GM18909 (cell line): ENCODE data around the gene KLF18.
"Not testable (repeated sequence)": the region's sequence is repeated elsewhere in the genome, so short reads cannot be mapped to it uniquely, and the experiment has no call there.

Experiments
- ATAC-seq: cut with Tn5 transposase; IDR thresholded peaks from one replicate; pipeline ENCODE4 v1.9.1; 2021; ENCODE audit warnings: mild to moderate bottlenecking; ENCODE audit not compliant: unreplicated experiment, poor library complexity

The KLF18 gene

DNA sequence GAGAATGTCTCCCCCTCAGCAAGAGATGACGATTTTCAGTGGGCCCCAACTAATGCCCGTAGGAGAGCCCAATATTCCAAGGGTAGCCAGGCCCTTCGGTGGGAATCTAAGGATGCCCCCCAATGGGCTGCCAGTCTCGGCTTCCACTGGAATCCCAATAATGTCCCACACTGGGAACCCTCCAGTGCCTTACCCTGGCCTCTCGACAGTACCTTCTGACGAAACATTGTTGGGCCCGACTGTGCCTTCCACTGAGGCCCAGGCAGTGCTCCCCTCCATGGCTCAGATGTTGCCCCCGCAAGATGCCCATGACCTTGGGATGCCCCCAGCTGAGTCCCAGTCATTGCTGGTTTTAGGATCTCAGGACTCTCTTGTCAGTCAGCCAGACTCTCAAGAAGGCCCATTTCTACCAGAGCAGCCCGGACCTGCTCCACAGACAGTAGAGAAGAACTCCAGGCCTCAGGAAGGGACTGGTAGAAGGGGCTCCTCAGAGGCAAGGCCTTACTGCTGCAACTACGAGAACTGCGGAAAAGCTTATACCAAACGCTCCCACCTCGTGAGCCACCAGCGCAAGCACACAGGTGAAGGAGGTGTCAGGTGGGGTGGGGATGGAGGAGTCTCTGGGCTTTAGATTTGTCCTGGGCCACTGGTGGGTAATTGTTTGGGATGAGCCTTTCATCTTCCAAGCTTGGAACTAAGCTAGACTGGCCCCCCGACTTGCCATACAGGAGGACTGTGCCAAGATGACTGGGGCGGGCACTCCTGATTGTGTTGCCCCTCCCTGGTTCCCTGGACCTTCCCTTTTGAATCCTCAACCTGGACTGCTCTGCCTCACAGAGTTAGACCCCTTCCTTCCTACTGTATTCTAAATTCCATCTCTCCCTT is 11.6 kb downstream of the KLF18 start:
- ATAC-seq = no peak

DNA sequence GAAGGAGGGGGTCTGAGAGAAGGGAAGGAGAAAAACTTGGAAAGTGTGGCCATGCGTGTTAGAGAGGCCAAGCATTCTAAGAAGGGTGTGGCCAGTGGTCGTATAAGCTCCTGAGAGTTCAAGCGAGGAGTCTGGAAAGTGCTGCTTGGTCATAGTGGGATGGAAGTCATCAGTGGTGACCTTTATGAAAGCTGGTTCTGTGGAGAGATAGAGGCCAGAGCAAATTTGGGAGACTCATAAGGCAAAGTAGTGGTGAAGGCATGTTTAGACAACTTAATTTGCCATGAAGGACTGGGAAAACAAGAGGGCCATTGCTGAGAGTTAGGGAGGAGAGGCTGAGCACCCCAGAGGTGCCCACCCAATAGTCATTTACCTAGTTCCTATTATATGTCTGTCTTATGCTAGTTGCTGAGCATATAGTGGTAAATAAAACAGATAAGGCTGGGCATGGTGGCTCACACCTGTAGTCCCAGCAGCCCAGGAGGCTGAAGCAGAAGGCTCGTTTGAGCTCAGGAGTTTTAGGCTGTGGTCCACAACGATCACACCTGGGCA is 21.0 kb downstream of the KLF18 start:
- no peak for ATAC-seq

DNA sequence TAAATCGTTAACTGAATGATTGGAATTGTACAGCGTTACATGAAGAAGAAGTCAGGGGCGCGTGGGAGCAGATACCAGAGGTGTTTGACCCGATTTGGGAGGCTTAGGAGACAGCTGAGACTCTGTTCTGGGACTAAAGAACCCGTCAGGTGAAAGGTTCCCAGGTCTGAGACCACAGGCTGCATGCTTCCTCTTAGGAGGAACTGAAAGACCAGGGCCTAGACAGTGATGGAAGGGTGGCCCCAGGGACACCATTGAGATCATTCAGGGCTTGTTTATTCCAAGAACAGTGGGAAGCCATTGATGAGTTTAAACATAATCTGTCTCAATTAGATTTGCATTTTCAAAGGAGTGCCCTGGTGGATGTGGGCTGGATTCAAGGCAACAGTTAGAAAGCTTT is 21.9 kb downstream of the KLF18 start:
- no peak for ATAC-seq

DNA sequence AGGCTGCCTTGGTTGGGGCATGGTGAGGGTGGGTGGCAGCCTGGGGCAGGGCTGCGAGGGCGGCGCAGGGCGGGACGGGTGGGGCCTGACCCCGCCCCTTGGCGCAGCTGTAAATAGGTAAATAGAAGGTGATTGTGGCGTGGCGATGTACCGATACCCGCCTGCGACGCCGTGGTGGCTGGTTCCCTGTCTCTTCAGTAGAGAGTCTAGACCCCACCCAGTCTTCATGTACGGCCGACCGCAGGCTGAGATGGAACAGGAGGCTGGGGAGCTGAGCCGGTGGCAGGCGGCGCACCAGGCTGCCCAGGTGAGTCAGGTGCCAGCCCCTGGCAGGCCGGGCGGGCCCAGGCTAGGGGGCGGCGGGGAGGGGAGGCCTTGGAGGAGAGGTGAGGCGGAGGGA is 22.7 kb downstream of the KLF18 start, which contains the start of gene KLF17:
TSS of gene KLF17 (plus strand) at position 140 of the 400 bp plus-strand sequence. CDS start at position 227, 87 bp downstream.
- no peak for ATAC-seq

DNA sequence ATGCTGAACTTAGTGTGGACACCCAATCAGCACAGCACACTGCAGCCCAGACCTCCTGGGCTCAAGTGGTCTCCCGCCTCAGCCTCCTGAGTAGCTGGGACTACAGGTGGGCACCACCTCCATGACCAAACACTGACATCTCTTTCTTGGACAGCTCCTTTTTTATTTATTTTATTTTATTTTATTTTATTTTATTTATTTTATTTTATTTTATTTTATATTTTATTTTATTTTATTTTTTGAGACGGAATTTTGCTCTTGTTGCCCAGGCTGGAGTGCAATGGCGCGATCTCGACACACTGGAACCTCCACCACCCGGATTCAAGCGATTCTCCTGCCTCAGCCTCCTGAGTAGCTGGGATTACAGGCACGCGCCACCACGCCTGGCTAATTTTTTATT is 24.2 kb downstream of the KLF18 start:
- not testable (repeated sequence) for ATAC-seq

DNA sequence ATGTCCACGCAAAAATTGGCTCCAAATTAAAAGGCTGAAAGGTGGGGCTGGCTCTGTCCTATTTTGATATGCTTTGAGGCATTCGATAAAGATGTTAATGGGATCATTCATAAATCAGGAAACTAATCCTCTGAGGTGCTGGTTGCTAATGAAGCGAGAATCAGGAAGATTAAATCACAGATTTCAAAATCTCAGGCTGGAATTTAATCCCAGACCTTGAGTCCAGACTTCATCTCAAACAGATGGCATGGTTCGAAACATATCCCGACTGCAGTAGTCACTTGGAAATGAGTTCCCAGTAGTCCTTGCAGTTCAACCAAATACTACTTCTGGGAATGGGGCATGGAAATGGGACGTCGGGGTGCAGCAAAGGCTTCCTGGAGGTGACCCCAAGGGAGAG is 27.3 kb downstream of the KLF18 start:
- ATAC-seq = no peak

DNA sequence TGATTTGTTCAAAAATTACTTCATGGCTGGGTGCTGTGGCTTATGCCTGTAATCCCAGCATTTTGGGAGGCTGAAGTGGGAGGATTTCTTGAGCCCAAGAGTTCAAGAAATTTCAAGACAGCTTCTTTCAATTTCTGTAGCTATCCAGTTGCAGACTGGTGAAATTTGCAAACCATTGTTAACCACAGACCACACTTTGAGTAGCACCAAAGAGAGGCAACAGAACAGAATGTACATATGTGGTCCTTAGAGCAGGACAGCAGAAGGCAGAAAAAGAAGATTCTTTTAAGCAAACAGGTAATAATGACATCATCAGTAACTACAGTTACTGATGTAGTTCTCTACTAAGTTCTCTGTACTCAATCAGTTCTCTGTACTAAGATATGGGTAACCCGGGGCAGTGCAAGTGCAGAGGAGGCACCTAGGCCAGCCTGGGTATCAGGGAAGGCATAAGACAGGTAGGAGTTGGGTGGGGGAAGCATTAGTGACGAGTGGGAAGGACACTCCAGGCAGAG is 28.3 kb downstream of the KLF18 start:
- no peak for ATAC-seq

DNA sequence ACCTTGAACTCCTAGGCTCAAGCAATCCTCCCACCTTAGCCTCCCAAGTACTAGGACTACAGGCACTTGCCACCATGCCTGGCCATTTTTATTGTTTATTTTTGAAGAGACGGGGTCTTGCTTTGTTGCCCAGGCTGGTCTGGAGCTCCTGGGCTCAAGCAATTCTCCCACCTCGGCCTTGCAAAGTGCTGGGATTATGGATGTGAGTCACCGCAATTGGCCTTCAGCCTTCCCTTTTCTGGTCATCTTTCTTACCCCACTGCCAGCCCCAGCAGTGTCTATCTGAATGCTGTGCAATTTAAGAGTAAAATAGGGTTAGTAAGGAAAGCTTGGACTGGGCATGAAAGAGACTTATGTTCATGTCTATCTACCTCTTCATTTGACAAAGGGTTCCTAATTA is 28.9 kb downstream of the KLF18 start:
- no peak for ATAC-seq

DNA sequence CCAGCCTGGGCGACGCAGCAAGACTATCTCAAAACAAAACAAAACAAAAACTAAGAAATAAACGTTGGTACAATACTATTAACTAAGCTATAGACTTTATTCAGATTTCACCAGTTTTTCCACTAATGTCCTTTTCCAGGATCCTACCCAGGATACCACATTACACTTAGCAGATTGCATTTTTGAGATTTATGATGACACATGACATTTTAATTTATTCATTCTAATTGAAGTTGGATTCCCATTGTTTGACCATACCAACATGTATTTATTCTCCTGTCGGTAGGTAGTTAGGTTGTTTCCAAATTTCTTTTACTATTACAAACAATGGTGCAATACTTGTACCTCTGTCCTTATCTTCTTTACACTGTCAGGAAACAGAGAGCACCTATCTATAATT is 29.6 kb downstream of the KLF18 start:
- no peak for ATAC-seq

DNA sequence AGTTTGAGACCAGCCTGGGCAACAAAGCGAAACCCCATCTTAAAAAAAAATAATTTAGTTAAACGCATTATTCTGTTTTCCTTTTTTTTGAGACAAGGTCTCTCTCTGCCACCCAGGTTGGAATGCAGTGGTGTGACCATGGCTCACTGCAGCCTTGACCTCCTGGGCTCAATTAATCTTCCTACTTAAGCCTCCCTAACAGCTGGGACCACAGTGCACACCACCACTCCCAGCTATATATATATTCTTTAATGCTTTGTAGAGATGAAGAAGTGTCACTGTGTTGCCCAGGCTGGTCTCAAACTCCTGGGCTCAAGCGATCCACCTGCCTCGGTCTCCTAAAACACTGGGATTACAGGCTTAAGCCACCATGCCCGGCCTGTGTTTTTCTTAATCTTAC is 30.5 kb downstream of the KLF18 start:
- ATAC-seq = no peak

DNA sequence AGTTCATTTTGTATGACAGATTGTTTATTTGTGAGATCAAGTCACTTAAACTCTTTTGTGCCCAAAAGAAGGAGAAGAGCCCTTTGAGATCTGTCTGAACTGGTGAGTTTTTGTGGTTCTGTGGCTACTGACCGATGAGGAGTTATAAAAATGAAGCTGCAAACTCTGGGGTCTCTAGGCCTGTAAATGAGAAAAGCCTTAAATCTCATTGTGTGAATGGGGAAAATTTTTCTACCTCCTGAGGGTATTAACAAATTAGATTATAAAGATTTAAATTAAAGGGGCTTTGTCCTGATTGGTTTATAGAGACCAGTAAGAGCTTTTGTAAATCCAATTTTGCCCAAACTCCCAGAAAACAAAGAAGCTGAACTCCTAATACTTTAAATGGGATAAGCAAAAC is 32.5 kb downstream of the KLF18 start:
- no peak for ATAC-seq

DNA sequence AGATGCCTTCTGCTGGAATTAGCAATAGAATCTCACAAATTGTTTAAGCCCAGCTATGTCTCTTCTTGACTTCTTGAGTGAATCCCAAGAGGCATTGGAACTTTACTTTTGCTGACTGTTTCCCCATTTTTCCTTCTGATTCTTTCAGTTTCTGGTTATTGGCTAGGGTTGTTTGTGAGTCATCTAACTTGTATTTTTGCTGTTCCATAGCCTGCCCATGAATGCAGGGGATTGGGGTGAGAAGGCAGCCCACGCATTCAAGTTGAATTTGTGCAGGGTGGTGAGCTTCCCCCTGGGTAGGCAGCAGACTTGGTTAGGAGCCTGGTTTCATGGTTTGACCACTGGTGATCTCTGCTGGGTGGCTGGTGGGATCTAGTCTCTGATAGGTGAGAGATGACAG is 33.2 kb downstream of the KLF18 start:
- no peak for ATAC-seq

DNA sequence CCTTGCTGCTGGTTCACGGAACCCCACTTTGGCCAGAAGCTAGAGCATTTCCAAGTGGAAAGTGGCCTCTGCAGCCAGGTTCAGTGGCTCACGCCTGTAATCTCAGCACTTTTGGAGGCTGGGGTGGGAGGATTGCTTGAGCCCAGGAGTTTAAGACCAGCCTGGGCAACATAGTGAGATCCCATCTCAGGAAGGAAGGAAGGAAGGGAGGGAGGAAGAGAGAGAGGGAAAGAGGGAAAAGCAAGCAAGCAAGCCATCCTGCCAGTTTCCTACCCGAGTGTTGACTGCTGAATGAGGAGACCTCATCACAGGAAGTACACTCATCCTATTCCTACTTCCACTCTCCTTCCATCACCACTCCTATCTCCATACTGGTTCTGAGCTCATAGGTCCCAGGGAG is 35.6 kb downstream of the KLF18 start:
- no peak for ATAC-seq

DNA sequence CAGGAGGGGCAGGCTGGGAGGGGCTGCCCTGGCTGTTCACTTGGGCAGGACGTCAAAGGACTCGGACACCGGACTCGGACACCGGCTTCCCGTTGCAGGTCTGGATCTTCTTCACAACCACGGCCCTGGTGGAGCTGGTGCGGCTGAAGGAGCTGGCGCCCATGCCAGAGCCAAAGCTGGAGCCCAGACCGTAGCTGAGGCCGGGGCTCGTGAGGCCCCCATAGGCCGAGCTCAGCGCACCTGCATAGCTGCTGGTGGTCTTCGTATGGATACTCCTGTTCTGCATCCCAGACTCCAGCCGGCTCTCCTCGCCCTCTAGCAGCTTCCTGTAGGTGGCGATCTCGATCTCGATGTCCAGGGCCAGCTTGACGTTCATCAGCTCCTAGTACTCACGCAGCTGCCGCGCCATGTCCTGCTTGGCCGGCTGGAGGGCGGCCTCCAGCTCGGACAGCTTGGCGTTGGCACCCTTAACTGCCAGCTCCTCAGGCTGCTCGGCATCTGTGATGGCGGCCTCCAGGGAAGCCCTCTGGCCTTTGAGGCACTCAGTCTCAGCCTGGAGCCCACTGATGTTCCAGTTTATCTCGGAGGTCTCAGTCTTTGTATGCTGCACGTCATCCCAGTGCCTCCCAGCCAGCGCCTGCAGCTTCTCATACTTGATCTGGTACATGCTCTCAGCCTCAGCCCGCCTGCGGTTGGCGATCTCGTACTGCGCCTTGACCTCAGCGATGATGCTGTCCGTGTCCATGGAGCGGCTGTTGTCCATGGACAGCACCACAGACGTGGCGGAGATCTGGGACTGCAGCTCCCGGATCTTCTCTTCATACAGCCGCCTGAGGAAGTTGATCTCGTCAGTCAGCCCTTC is 37.9 kb downstream of the KLF18 start:
- ATAC-seq = no peak

DNA sequence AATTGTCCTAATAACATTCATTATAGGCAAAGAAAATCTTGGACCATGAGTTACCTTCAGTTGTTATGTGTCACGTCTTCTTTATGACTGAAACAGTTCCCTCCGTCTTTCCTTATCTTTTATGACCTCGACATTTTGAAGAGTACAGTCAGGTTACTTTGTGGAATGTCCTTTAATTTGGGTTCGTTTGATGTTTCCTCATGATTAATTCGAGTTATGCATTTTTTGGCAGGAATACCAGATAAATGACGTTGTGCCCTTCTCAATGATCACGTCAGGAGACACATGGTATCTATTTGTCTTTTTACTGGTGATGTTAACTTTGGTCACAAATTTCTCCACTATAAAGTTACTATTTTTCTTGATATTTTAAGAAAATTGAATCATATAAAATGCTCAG is 40.1 kb downstream of the KLF18 start:
- no peak for ATAC-seq

DNA sequence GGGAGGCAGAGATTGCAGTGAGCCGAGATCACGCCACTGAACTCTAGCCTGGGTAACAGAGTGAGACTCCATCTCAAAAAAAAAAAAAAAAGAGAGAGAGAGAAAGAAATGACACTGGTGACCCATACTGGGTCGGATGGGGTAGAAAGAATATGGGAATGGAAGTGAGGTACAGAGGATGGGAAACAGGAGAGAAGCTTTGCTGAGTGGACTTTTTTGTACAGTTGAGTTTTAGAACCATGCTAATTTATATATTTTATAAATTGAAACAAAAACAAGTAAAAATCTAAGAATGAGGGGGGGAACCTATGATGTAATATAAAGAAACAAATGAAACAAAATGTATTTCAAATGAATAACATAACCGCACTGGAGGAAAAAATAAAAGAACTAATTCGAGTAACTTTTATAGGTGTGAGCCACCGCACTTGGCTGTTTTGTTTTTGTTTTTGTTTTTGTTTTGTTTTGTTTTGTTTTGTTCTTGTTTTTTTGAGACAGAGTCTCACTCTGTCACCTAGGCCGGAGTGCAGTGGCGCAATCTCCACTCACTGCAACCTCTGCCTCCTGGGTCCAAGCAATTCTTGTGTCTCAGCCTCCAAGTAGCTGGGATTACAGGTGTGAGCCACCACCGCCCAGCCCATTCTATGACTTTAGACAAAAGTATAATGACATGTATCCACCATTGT is 41.1 kb downstream of the KLF18 start:
- no peak for ATAC-seq

DNA sequence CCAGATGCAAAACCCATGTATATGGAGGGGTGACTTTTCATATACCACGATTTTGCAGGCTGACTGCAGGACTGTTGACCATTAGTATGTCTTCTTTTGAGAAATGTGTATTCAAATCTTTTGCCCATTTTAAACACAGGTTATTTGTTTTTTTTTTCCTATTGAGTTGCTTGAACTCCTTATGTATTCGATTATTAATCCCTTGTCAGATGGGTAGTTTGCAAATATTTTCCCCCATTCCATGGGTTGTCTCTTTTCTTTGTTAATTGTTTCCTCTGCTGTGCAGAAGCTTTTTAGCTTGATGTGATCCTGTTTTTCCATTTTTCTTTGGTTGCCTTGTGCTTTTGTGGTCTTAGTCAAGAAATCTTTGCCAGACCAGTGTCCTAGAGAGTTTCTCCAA is 47.4 kb downstream of the KLF18 start:
- ATAC-seq = no peak

DNA sequence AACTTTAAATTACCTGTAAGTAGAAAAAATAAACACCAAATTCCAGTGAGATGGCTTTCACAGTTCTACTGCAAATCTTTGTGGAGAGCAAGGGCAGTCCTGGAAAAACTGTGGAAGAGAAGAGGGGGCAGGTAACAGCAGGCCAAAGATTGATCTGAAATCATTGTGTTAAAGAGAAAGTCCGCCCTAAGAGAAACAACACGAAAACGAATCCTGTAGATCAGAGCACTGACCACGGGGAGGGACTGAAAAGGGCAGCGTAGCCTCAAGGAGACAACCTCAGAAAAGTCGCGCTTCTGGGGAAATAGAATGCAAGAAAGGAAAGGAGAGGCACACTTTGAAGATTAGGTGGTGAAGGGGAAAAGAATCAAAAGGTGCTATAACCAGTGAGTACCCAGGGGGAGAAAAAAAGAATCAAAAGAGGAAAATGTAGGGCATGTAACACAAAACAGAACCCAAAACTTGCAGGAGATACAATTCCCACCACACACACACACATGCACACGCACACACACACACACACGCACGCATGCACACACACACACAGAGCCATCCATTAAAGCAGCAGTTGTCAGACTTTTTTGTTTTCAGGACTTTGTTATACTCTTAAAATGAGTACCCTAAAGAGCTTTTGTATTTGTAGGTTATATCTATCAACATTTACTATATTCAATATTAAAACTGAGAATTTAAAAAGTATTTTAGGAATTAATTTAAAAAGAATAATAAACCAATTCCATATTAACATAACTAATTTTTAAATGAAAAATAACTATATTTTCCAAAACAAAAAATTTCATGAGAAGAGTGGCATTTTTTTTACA is 50.8 kb downstream of the KLF18 start:
- no peak for ATAC-seq

DNA sequence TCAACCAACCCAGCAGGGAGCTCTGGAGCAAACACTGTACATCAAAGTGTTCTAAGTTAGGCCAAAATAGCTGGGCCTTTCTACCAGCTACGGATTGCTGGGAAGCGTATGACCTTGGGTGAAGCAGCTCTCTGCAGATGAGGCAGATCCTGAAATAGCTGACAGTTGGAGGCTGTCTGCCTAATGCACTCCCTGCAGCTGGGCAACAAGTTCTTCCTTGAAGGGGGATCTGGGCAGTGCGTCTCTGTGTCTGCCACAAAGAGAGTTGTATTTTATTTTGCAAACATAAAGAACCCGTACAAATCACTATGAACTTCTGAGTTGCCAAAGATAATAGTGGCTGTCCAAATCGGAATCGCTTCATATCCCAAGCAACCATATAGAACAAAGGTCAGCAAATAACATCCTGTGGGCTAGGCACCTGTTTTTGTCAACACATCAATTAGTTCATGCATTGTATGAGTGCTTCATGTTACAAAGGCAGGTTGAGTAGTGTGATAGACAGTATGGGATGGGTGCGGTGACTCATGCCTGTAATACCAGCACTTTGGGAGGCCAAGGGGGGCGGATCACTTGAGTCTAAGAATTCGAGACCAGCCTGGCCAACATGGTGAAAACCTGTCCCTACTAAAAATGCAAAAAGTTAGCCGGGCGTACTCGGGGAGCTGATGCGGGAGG is 51.9 kb downstream of the KLF18 start:
- ATAC-seq = no peak
